ENCODE results near the gene GBP7.
"Not testable (repeated sequence)": the region's sequence is repeated elsewhere in the genome, so short reads cannot be mapped to it uniquely, and the experiment has no call there.

The GBP7 gene

DNA sequence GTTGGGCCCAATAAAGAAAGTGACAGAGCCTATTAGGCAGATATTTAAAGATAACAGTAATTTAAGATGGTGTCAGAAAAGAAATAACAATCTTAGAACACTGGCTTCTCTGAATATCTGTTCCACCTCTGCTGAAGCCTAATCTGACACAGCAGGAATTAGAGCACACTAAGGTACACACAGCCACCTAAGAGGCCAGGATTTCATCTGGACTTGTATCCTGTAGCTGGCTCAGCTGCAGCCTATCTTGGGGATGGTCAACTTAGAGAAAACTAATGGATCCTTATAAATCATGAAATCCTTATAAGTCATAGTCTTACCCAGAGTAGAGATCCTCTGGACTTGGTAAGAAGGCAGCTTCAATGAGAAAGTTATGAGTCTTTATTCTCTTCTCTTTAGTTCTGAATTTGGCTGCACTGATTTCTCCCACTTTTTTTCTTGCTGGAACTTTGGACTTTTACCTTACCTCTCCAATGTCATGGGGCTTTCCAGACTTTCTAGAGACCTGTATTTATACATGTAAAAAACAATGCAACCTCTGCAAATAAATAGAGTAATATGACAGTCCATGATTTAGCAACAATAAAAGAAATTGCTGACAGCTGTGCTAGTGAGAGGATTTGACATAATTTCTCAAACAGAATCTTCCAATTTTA, at the start of gene GBP7:
TSS of gene GBP7 (minus strand) at position 403 of the 656 bp plus-strand sequence. CDS start 4,068 bp downstream, outside the sequence.
- DNase-seq (ENCODE audit: low read depth, low spot score), result no peak

DNA sequence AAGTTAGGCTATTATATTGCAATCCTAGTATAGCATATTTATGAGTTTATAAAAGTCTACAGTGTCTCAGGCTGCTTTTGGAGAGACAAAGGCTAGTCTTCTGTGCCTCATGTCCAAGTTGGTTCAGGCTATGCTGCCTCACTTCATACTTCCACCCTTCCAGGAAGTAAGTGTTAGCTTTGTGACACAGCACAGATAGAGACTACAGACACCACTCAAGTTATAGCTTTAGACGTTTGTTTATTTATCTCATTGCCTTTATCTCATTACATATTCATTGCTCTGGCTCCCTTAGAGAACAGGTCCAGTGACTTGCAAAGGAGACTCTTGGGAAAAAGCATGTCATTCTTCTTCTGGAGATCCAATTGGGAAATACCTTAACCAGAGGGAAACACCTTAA, 45.5 kb upstream of the GBP7 start:
- DNase-seq (ENCODE audit: low read depth, low spot score), result no peak

- DNase-seq (ENCODE audit: low read depth, low spot score), result not testable (repeated sequence)
Measured at GRCh38 chr1:89219851-89220250, 44.0 kb upstream of the GBP7 start.

DNA sequence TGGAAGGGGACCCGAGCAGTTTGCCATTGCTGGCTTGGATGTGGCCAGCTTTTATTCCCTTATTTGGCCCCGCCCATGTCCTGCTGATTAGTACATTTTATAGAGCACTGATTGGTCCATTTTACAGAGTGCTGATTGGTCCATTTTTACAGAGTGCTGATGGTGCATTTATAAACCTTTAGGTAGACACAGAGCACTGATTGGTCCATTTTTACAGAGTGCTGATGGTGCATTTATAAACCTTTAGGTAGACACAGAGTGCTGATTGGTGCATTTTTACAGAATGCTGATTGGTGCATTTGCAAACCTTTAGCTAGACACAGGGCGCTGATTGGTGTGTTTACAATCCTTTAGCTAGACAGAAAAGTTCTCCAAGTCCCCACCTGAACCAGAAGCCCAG, 43.1 kb upstream of the GBP7 start:
- DNase-seq (ENCODE audit: low read depth, low spot score), result not testable (repeated sequence)

- no peak for DNase-seq (ENCODE audit: low read depth, low spot score)
Measured at GRCh38 chr1:89213347-89213746, 37.5 kb upstream of the GBP7 start.

- no peak for DNase-seq (ENCODE audit: low read depth, low spot score)
Measured at GRCh38 chr1:89211035-89211634, 35.3 kb upstream of the GBP7 start.

- no peak for DNase-seq (ENCODE audit: low read depth, low spot score)
Measured at GRCh38 chr1:89206373-89206772, 30.6 kb upstream of the GBP7 start.

- DNase-seq (ENCODE audit: low read depth, low spot score), result no peak
Measured at GRCh38 chr1:89203166-89203565, 27.4 kb upstream of the GBP7 start.

DNA sequence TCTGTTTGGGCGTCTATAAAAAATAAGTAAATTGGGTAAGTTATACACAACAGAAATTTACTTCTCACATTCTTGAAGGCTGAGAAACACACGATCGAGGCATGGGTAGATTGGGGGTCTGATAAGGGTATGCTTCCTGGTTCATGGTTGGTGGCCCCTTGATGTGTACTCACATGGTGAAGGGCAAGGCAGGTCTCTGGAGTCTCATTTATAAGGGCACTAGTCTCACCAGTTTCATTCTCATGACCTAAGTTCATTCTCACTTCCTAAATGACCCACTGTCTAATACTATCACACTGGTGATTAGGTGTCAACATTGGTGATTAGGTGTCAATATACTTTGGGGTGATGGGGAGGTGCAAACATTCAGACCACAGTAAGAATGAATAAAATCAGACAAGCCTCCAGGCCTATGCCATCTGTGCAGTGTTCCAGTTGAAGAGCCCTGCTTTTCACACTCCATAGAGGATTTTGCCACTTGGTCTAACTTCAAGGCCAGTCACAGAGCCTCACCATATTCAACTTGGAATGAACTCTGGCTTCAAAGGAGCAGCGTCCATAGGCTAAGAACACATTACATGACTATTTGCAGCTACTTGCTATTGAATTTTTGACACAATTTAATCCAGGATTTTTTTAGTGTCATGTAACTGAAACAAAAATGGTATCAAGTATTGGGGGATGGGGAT, 25.4 kb upstream of the GBP7 start:
- no peak for DNase-seq (ENCODE audit: low read depth, low spot score)

GRCh38 chr1:89200663-89201062, 24.9 kb upstream of the GBP7 start:
- DNase-seq (ENCODE audit: low read depth, low spot score), result no peak

DNA sequence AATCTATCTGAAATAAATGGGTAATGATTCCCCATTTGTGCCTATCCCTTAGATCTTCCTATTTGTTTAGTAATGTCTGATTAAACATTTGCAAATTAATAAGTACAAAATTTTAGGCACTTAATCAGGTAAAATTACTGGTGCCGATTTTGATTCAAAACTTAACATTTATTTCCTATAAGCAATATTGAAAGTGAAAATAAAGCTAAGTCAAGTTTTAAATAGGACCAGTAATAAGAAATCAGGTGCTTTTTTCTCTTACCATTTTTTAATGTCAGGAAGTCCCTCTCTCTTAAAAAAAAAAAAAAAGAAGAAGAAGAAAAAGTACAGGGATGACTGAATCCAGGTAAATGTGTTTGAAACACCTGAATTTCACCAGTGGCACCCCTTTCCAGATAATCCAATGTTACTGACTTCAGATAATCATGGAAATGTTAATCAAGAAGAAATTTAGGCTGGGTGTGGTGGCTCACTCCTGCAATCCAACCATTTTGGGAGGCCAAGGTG, 23.8 kb upstream of the GBP7 start:
- no peak for DNase-seq (ENCODE audit: low read depth, low spot score)

GRCh38 chr1:89198491-89199072, 22.8 kb upstream of the GBP7 start, which contains the start of gene GBP4:
GBP4 (minus strand) TSS chr1:89198942; CDS start chr1:89198834, 108 bp downstream.
- DNase-seq (ENCODE audit: low read depth, low spot score), result peak; percentile 10

GRCh38 chr1:89198081-89198480, 22.3 kb upstream of the GBP7 start:
- no peak for DNase-seq (ENCODE audit: low read depth, low spot score)

DNA sequence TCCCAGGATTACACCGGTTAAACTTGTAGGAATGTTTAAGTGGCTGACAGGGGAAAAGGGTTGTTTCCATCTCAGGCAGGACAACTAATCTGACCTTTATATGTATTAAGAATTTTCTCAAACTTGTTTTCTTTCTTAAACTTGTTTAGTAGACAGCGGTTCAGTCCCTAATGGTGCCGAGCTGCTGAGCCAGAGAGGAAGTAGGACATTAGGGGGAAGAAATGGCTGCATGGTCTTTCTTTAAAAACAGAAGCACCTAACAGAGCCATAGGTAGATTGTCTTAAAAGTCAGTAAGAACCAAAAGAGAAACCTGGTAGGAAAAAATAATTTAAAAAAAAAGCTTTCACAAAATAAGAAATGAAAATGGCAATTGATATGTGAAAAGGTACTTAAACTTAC, 19.7 kb upstream of the GBP7 start:
- no peak for DNase-seq (ENCODE audit: low read depth, low spot score)

GRCh38 chr1:89191314-89191713, 15.5 kb upstream of the GBP7 start:
- no peak for DNase-seq (ENCODE audit: low read depth, low spot score)

DNA sequence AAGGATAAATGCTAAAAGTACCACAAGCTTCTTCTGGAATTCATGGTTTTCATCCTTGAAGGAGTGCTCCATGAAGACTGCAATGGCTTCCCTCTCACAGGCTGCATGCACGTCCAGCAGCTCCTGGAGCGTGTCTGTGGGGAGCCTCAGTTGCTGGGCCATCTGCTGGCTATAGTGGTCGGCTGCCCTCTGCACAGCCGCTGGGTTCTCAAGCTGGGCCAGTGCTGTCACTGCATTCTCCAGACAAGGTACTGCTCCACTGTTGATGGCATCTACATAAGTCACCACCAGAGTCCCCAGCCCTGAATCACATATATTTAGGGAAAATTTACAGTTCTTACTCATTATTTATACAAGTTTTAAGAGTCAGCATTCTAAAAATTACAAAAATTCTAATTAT, 14.2 kb upstream of the GBP7 start:
- DNase-seq (ENCODE audit: low read depth, low spot score), result no peak

GRCh38 chr1:89179343-89179742, 3.5 kb upstream of the GBP7 start:
- DNase-seq (ENCODE audit: low read depth, low spot score), result no peak

DNA sequence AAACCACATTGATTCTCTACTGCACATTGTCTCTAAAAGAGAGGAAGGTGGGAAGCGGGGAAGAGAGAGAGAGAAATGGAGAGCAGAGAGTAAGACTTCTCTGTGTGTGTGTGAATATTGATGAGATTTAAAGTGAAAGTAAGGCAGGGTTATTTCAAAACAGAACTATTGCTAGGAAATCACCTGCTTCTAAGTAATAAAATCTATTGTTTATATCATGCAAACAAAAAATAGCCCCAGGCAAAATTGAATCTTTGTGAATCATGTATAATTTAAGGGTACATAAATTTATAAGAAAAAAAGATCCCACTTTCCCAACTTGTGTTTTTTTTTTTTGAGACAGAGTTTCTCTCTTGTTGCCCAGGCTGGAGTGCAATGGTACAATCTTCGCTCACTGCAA, 1.2 kb upstream of the GBP7 start:
- DNase-seq (ENCODE audit: low read depth, low spot score), result no peak

DNA sequence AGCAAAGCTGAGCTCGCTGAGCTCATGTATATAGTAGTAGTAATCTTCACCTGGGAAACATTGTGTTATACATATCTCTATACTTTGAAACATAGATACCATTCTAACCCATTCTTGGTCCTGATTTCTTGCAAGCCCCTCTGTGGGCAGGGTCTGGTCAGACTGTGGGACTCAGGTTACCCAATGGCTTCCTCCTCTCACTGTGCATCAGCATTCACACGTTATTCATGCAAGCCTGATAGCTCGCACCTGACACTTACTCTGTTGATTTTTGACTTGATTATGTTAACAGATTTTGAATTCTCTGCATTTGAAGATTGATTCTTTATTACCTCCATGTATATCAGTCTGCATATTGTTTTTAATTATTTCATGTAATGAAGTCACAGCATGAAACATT, 1.3 kb downstream of the GBP7 start:
- DNase-seq (ENCODE audit: low read depth, low spot score), result no peak

DNA sequence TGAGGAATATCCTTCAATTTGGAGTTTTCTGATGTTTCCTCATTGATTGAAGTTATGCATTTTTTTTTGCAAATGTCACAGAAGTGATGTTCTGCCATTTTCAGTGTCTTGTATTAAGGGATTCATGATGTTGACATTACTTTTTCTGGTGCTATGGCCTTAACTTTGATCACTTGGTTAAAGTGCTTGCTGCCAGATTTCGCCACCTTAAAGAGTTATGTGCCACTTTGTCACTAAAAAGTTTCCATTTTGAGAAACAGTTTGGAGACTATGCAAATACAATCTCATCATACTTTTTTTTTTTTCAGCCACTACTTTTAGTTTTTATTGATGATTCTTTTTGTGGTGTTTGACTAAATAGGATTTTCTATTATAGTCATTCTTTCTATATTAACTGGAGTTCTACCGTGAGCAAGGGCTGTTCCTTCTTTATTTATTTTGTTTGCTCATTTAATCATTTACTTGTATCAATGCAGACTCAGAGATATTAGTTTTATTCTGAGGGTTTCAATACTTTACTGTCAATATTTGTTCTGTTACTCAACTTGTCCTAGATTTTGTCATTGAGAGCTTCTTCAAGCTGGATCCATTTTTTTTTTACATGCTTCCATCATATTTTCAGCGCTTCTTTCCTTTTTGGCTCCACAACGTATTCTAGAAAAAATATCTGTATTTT, 3.2 kb downstream of the GBP7 start:
- DNase-seq (ENCODE audit: low read depth, low spot score), result no peak

DNA sequence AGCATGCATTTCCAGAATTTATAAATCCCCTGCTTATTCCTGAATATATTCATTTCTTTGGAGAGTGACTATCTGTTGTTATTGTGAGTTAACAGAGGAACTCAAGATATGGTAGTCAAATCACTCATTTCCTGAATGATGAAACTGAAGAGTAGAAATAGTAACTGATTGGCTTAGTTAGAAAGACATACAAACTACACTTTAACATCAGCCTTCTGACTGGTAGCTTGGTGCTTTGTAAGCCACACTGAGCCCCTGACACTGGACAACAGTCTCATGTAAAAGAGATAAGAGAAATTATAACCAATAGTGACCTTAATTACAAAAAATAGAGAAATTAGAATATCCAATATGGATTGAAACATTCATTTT, 4.8 kb downstream of the GBP7 start:
- no peak for DNase-seq (ENCODE audit: low read depth, low spot score)
